ENCODE data around the gene IRGM.

- TF ChIP-seq, protein P1, sequence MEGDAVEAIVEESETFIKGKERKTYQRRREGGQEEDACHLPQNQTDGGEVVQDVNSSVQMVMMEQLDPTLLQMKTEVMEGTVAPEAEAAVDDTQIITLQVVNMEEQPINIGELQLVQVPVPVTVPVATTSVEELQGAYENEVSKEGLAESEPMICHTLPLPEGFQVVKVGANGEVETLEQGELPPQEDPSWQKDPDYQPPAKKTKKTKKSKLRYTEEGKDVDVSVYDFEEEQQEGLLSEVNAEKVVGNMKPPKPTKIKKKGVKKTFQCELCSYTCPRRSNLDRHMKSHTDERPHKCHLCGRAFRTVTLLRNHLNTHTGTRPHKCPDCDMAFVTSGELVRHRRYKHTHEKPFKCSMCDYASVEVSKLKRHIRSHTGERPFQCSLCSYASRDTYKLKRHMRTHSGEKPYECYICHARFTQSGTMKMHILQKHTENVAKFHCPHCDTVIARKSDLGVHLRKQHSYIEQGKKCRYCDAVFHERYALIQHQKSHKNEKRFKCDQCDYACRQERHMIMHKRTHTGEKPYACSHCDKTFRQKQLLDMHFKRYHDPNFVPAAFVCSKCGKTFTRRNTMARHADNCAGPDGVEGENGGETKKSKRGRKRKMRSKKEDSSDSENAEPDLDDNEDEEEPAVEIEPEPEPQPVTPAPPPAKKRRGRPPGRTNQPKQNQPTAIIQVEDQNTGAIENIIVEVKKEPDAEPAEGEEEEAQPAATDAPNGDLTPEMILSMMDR (IDR thresholded peaks at IDR 0.05 in 4 of 5, conservative IDR thresholded peaks at IDR 0.05 in 1 of 5) = no peak
- TF ChIP-seq POLR2A (IDR thresholded peaks at IDR 0.05) = no peak
Measured at GRCh38 chr5:150853561-150853960, 7.2 kb downstream of the IRGM start.
